GM19452 (cell line): ENCODE results near the gene MAD1L1.
"Not testable (repeated sequence)": the region's sequence is repeated elsewhere in the genome, so short reads cannot be mapped to it uniquely, and the experiment has no call there.

Experiments used
- ATAC-seq: cut with Tn5 transposase; IDR thresholded peaks from one replicate; pipeline ENCODE4 v1.9.1; 2021; ENCODE audit not compliant: unreplicated experiment

The MAD1L1 gene

GRCh38 chr7:2008101-2008935 is 224.4 kb downstream of the MAD1L1 start:
- no peak for ATAC-seq

- ATAC-seq = no peak
Observed at GRCh38 chr7:2007551-2007950, 225.2 kb downstream of the MAD1L1 start.

GRCh38 chr7:2006921-2007381 is 225.8 kb downstream of the MAD1L1 start:
- no peak for ATAC-seq

GRCh38 chr7:2006231-2006771 is 226.4 kb downstream of the MAD1L1 start:
- ATAC-seq = no peak

- no peak for ATAC-seq
Observed at GRCh38 chr7:2005786-2006185, 227.0 kb downstream of the MAD1L1 start.

GRCh38 chr7:2004841-2005725 is 227.7 kb downstream of the MAD1L1 start:
- no peak for ATAC-seq

GRCh38 chr7:2003931-2004812 is 228.6 kb downstream of the MAD1L1 start:
- ATAC-seq = no peak

- no peak for ATAC-seq
Observed at GRCh38 chr7:2003451-2003930, 229.3 kb downstream of the MAD1L1 start.

- ATAC-seq = no peak
Observed at GRCh38 chr7:2002561-2003450, 229.9 kb downstream of the MAD1L1 start.

- no peak for ATAC-seq
Observed at GRCh38 chr7:2001601-2002442, 230.9 kb downstream of the MAD1L1 start.

- ATAC-seq = no peak
Observed at GRCh38 chr7:2000746-2001321, 231.9 kb downstream of the MAD1L1 start.

- no peak for ATAC-seq
Observed at GRCh38 chr7:2000153-2000687, 232.5 kb downstream of the MAD1L1 start.

GRCh38 chr7:1999278-1999984 is 233.3 kb downstream of the MAD1L1 start:
- no peak for ATAC-seq

GRCh38 chr7:1998146-1998545 is 234.6 kb downstream of the MAD1L1 start:
- ATAC-seq = no peak

- no peak for ATAC-seq
Observed at GRCh38 chr7:1997537-1998076, 235.1 kb downstream of the MAD1L1 start.

GRCh38 chr7:1996816-1997215 is 235.9 kb downstream of the MAD1L1 start:
- no peak for ATAC-seq

GRCh38 chr7:1995911-1996420 is 236.8 kb downstream of the MAD1L1 start:
- not testable (repeated sequence) for ATAC-seq
